BE2C (cell line): ENCODE results near the gene NBAS.

Source experiments
- DNase-seq: peaks from one replicate; pipeline ENCODE4 v3.0.0-alpha.2; 2020
- H3K27me3 ChIP-seq: fragments of 250-450 bp; sonication (Bioruptor Pico); 2 replicates; pipeline ENCODE4 v1.5.1; 2020; ENCODE audit warnings: mild to moderate bottlenecking
- H3K36me3 ChIP-seq: fragments of 250-450 bp; sonication (Bioruptor Pico); 2 replicates; pipeline ENCODE4 v1.5.1; 2020; ENCODE audit warnings: mild to moderate bottlenecking
- H3K4me1 ChIP-seq: fragments of 250-450 bp; sonication (Bioruptor Pico); 2 replicates; pipeline ENCODE4 v1.5.1; 2020
- H3K4me3 ChIP-seq: 2 replicates; pipeline ENCODE4 v1.5.1; 2011; ENCODE audit warnings: low read depth, low read length
- H3K9me3 ChIP-seq: fragments of 250-450 bp; sonication (Bioruptor Pico); 2 replicates; pipeline ENCODE4 v1.5.1; 2020
- CTCF ChIP-seq: IDR thresholded peaks from 2 replicates; pipeline ENCODE4 v1.5.1; 2012; ENCODE audit warnings: mild to moderate bottlenecking, low read depth, low read length

Gene NBAS

GRCh38 chr2:15553951-15554350, 7.2 kb downstream of the NBAS start:
- H3K9me3 ChIP-seq: no peaks in the 10 kb centered on the region
- peaks cover 12% of the 10 kb centered on the region for H3K36me3 ChIP-seq
- peaks cover 7% of the 10 kb centered on the region; the same call in 1 of the 2 replicates for H3K4me1 ChIP-seq
- no peaks in the 10 kb centered on the region for H3K27me3 ChIP-seq
- H3K4me3 ChIP-seq: no peak overlapping the region
- DNase-seq: no peak
- TF ChIP-seq CTCF: no peak

- no peak for TF ChIP-seq CTCF
- no peak for DNase-seq
- H3K4me3 ChIP-seq: no peak overlapping the region
- H3K9me3 ChIP-seq: no peaks in the 10 kb centered on the region
- H3K36me3 ChIP-seq: peaks cover 14% of the 10 kb centered on the region
- H3K27me3 ChIP-seq: no peaks in the 10 kb centered on the region
- peaks cover 7% of the 10 kb centered on the region; the same call in 1 of the 2 replicates for H3K4me1 ChIP-seq
Observed at GRCh38 chr2:15553519-15553918, 7.6 kb downstream of the NBAS start.

DNA sequence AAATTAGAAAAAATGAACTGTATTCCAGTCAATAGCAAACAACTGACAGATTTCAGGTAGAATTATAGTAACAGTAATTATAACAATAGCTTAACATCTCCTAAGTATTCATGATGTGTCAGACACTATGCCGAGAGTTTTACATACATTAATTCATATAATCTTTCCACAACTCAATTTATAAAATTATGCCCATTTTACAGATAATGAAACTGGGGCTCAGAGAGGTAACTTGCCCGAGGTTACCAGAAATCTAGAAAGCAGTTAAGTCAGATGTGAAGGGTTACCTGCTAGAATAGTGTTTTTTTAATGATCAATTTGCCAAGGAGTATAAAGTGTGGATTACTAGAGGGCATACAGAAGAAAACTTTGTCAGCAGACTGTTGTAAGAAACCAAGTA, 12.2 kb downstream of the NBAS start:
- DNase-seq: no peak
- H3K36me3 ChIP-seq: peaks cover 14% of the 10 kb centered on the region

GRCh38 chr2:15547115-15547876, 13.8 kb downstream of the NBAS start:
- H3K9me3 ChIP-seq: no peaks in the 10 kb centered on the region
- TF ChIP-seq CTCF: no peak
- H3K36me3 ChIP-seq: peaks cover 7% of the 10 kb centered on the region
- H3K27me3 ChIP-seq: no peaks in the 10 kb centered on the region
- DNase-seq: no peak
- H3K4me1 ChIP-seq: peaks cover 3% of the 10 kb centered on the region
- no peak overlapping the region for H3K4me3 ChIP-seq

More for the DNA sequence above, 12.2 kb downstream of the NBAS start:
- no peak for TF ChIP-seq CTCF
- no peaks in the 10 kb centered on the region for H3K4me1 ChIP-seq
- no peak overlapping the region for H3K4me3 ChIP-seq
- no peaks in the 10 kb centered on the region for H3K27me3 ChIP-seq
- H3K9me3 ChIP-seq: no peaks in the 10 kb centered on the region

- Histone ChIP-seq H3K9me3 (no peaks in the 10 kb centered on the region), H3K4me3 (no peak overlapping the region), H3K4me1 (peaks cover 3% of the 10 kb centered on the region), H3K27me3 (no peaks in the 10 kb centered on the region), H3K36me3 (peaks cover 7% of the 10 kb centered on the region)
- no peak for DNase-seq
- TF ChIP-seq CTCF: peak; percentile 51
Observed at GRCh38 chr2:15546297-15547098, 14.6 kb downstream of the NBAS start.

- no peaks in the 10 kb centered on the region; the same call in 1 of the 2 replicates for H3K27me3 ChIP-seq
- peaks cover 3% of the 10 kb centered on the region for H3K4me1 ChIP-seq
- H3K9me3 ChIP-seq: no peaks in the 10 kb centered on the region
- peaks cover 5% of the 10 kb centered on the region for H3K36me3 ChIP-seq
- no peak overlapping the region for H3K4me3 ChIP-seq
- no peak for DNase-seq
- TF ChIP-seq CTCF: no peak
Observed at GRCh38 chr2:15544227-15544626, 16.9 kb downstream of the NBAS start.
